GM19328 (cell line): ENCODE measurements around the gene TUBG2.

Source experiments
- ATAC-seq: cut with Tn5 transposase; IDR thresholded peaks from one replicate; pipeline ENCODE4 v1.9.1; 2021; ENCODE audit warnings: mild to moderate bottlenecking, moderate library complexity; ENCODE audit not compliant: unreplicated experiment

The TUBG2 gene

GRCh38 chr17:42695500-42695899 is 36.4 kb downstream of the TUBG2 start:
- ATAC-seq: no peak

- ATAC-seq: no peak
Measured at GRCh38 chr17:42697108-42697811, 38.2 kb downstream of the TUBG2 start.

GRCh38 chr17:42698736-42699414 is 39.8 kb downstream of the TUBG2 start:
- ATAC-seq: no peak

- ATAC-seq: no peak
Measured at GRCh38 chr17:42699415-42699740, 40.3 kb downstream of the TUBG2 start.

GRCh38 chr17:42700586-42701289 is 41.7 kb downstream of the TUBG2 start:
- no peak for ATAC-seq

GRCh38 chr17:42702446-42702845 is 43.4 kb downstream of the TUBG2 start:
- no peak for ATAC-seq

- no peak for ATAC-seq
Measured at GRCh38 chr17:42704490-42704836, 45.4 kb downstream of the TUBG2 start.

- ATAC-seq: peak; percentile 82
Measured at GRCh38 chr17:42704837-42705494, 45.9 kb downstream of the TUBG2 start.

- ATAC-seq: no peak
Measured at GRCh38 chr17:42706732-42707131, 47.6 kb downstream of the TUBG2 start.

- ATAC-seq: no peak
Measured at GRCh38 chr17:42708588-42708987, 49.5 kb downstream of the TUBG2 start.

- ATAC-seq: no peak
Measured at GRCh38 chr17:42709561-42709960, 50.5 kb downstream of the TUBG2 start.
